HepG2 (cell line): Measurements from ENCODE around the gene PLPP3. TPM values are rescaled to one million over a fixed set of nuclear protein-coding genes. Genes with fewer than 3 reads are reported as not detected.

Source experiments
- BRD4 ChIP-seq: sonication (generic); formaldehyde crosslinking; IDR thresholded peaks from 2 replicates; pipeline ENCODE4 v1.4.0; 2020; ENCODE audit warnings: missing genetic modification reagents
- EP300 ChIP-seq, 3 experiments: sonication (generic) in 1 of 3; formaldehyde crosslinking in 1 of 3; IDR thresholded peaks; 2 replicates each; pipeline versions ENCODE4 v1.5.1 to v1.6.1; 2011 to 2020; ENCODE audit warnings: low read depth in 2 of 3, low read length in 2 of 3, borderline replicate concordance in 1 of 3, improper control_type of control experiment in 1 of 3, mild to moderate bottlenecking in 1 of 3, missing genetic modification reagents in 1 of 3, moderate library complexity in 1 of 3
- FOXA3 ChIP-seq: IDR thresholded peaks from 2 replicates; pipeline ENCODE4 v1.6.1; 2016; ENCODE audit warnings: missing genetic modification reagents, missing compliant biosample characterization
- JUN ChIP-seq: sonication (generic); formaldehyde crosslinking; IDR thresholded peaks from 2 replicates; pipeline ENCODE4 v1.4.0; 2020; ENCODE audit warnings: mild to moderate bottlenecking, missing genetic modification reagents
- MAZ ChIP-seq, 2 experiments: sonication (generic) in 1 of 2; formaldehyde crosslinking in 1 of 2; IDR thresholded peaks; 2 replicates each; pipeline versions ENCODE4 v1.5.0 to v1.6.1; 2012 to 2020; ENCODE audit warnings: low read depth in 2 of 2, mild to moderate bottlenecking in 2 of 2, borderline replicate concordance in 1 of 2, improper control_type of control experiment in 1 of 2, low read length in 1 of 2, missing genetic modification reagents in 1 of 2, moderate library complexity in 1 of 2
- MTA3 ChIP-seq: sonication (generic); formaldehyde crosslinking; IDR thresholded peaks from 2 replicates; pipeline ENCODE4 v1.4.0; 2020; ENCODE audit warnings: missing genetic modification reagents
- MZF1 ChIP-seq: sonication (generic); formaldehyde crosslinking; IDR thresholded peaks from 2 replicates; pipeline ENCODE4 v1.8.1; 2023; ENCODE audit warnings: mild to moderate bottlenecking, missing genetic modification reagents, borderline replicate concordance
- NBN ChIP-seq: fragments of 450-650 bp; conservative IDR thresholded peaks from 2 replicates; pipeline ENCODE4 v1.6.1; 2017
- NFKBIZ ChIP-seq: IDR thresholded peaks from 2 replicates; pipeline ENCODE4 v1.6.1; 2018; ENCODE audit warnings: missing genetic modification reagents, missing compliant biosample characterization
- NONO ChIP-seq, 2 experiments: fragments of 450-650 bp in 1 of 2; sonication (generic) in 1 of 2; formaldehyde crosslinking in 1 of 2; IDR thresholded peaks in 1 of 2; conservative IDR thresholded peaks in 1 of 2; 2 replicates each; pipeline versions ENCODE4 v1.6.1 to v1.8.0; 2017 to 2022; ENCODE audit warnings: mild to moderate bottlenecking in 1 of 2, missing genetic modification reagents in 1 of 2, moderate library complexity in 1 of 2
- PAX8 ChIP-seq: sonication (generic); formaldehyde crosslinking; IDR thresholded peaks from 2 replicates; pipeline ENCODE4 v1.8.0; 2022; ENCODE audit warnings: mild to moderate bottlenecking, missing genetic modification reagents, borderline replicate concordance
- RBAK ChIP-seq: sonication (generic); formaldehyde crosslinking; IDR thresholded peaks from 2 replicates; pipeline ENCODE4 v1.5.1; 2020; ENCODE audit warnings: mild to moderate bottlenecking, missing genetic modification reagents
- RBM22 ChIP-seq: fragments of 200-400 bp; formaldehyde crosslinking; optimal IDR thresholded peaks from 2 replicates; pipeline ENCODE3; 2017; ENCODE audit warnings: mild to moderate bottlenecking, low read length, moderate library complexity
- RELA ChIP-seq: sonication (generic); formaldehyde crosslinking; IDR thresholded peaks from 2 replicates; pipeline ENCODE4 v1.4.0; 2020; ENCODE audit warnings: missing genetic modification reagents
- SAP130 ChIP-seq: IDR thresholded peaks from 2 replicates; pipeline ENCODE4 v1.6.1; 2016; ENCODE audit warnings: low read depth
- STAT5B ChIP-seq: sonication (generic); formaldehyde crosslinking; IDR thresholded peaks from 2 replicates; pipeline ENCODE4 v1.4.0; 2020; ENCODE audit warnings: missing genetic modification reagents
- TAF15 ChIP-seq: fragments of 200-400 bp; formaldehyde crosslinking; IDR thresholded peaks from one replicate; pipeline ENCODE4 v1.6.1; 2018; ENCODE audit warnings: mild to moderate bottlenecking, low read depth, low read length; ENCODE audit not compliant: poor library complexity, severe bottlenecking
- YY1 ChIP-seq: IDR thresholded peaks from 2 replicates; pipeline ENCODE4 v1.6.1; 2011; ENCODE audit warnings: low read length, low read depth, moderate library complexity, mild to moderate bottlenecking; ENCODE audit not compliant: insufficient read depth, insufficient replicate concordance
- ZBTB42 ChIP-seq: sonication (generic); formaldehyde crosslinking; IDR thresholded peaks from 2 replicates; pipeline ENCODE4 v1.5.0; 2020; ENCODE audit warnings: mild to moderate bottlenecking, missing genetic modification reagents
- ZC3H13 ChIP-seq: sonication (generic); formaldehyde crosslinking; IDR thresholded peaks from 2 replicates; pipeline ENCODE4 v1.8.1; 2023; ENCODE audit warnings: mild to moderate bottlenecking, missing genetic modification reagents, moderate library complexity
- ZNF282 ChIP-seq: fragments of 450-650 bp; IDR thresholded peaks from 2 replicates; pipeline ENCODE4 v1.6.1; 2018; ENCODE audit not compliant: partially characterized antibody
- ZNF496 ChIP-seq: sonication (generic); formaldehyde crosslinking; IDR thresholded peaks from 2 replicates; pipeline ENCODE4 v1.8.1; 2023; ENCODE audit warnings: mild to moderate bottlenecking, moderate library complexity, missing genetic modification reagents; ENCODE audit not compliant: insufficient replicate concordance
- ZNF660 ChIP-seq: sonication (generic); formaldehyde crosslinking; IDR thresholded peaks from 2 replicates; pipeline ENCODE4 v1.5.1; 2020; ENCODE audit warnings: mild to moderate bottlenecking, low read depth, missing genetic modification reagents, borderline replicate concordance
- ZNF672 ChIP-seq: sonication (generic); formaldehyde crosslinking; IDR thresholded peaks from 2 replicates; pipeline ENCODE4 v1.8.1; 2022; ENCODE audit warnings: missing genetic modification reagents
- ZNF674 ChIP-seq: sonication (generic); formaldehyde crosslinking; IDR thresholded peaks from 2 replicates; pipeline ENCODE4 v1.5.0; 2020; ENCODE audit warnings: low read depth, mild to moderate bottlenecking, missing genetic modification reagents
- ZNF777 ChIP-seq: sonication (generic); formaldehyde crosslinking; IDR thresholded peaks from 2 replicates; pipeline ENCODE4 v1.4.0; 2020; ENCODE audit warnings: missing genetic modification reagents
- ZNF841 ChIP-seq: sonication (generic); formaldehyde crosslinking; IDR thresholded peaks from 2 replicates; pipeline ENCODE4 v1.8.1; 2023; ENCODE audit warnings: missing genetic modification reagents, borderline replicate concordance
- polyA plus RNA-seq, 8 experiments: library from polyadenylated mRNA; depleted of rRNA in 3 of 8; stranded (reverse) in 7 of 8; unstranded in 1 of 8; fragments of >200 nt; fragmentation: Illumina TruSeq in 4 of 8; extraction: Trizol in 4 of 8; gene quantifications; 2 replicates each; pipeline versions ENCODE4 v1.2.1 to v1.2.3, GENCODE V29; 2011 to 2016; ENCODE audit warnings: low read depth in 4 of 8, missing spikeins in 1 of 8, mixed read lengths in 1 of 8; ENCODE audit not compliant: insufficient read depth in 1 of 8
- total RNA-seq, 5 experiments: library from RNA; depleted of rRNA; stranded (reverse); fragments of >200 nt; fragmentation: Illumina TruSeq; extraction: Trizol; gene quantifications; 2 replicates each; pipeline ENCODE4 v1.2.3, GENCODE V29; 2016; ENCODE audit warnings: low read depth in 1 of 5
- TF ChIP-seq, protein P1 (sequence below): sonication (generic); formaldehyde crosslinking; IDR thresholded peaks from 2 replicates; pipeline ENCODE4 v1.8.1; 2023; ENCODE audit warnings: mild to moderate bottlenecking, missing genetic modification reagents, borderline replicate concordance
- TF ChIP-seq, protein P2 (sequence below): IDR thresholded peaks from 2 replicates; pipeline ENCODE4 v1.6.1; 2018; ENCODE audit warnings: missing genetic modification reagents

Gene PLPP3
- total and polyA plus RNA-seq, 2 of the 13 experiments (the other 11 are each of a cell fraction or from before 2014, with no cell fraction given): 49.7 to 65.8 TPM

DNA sequence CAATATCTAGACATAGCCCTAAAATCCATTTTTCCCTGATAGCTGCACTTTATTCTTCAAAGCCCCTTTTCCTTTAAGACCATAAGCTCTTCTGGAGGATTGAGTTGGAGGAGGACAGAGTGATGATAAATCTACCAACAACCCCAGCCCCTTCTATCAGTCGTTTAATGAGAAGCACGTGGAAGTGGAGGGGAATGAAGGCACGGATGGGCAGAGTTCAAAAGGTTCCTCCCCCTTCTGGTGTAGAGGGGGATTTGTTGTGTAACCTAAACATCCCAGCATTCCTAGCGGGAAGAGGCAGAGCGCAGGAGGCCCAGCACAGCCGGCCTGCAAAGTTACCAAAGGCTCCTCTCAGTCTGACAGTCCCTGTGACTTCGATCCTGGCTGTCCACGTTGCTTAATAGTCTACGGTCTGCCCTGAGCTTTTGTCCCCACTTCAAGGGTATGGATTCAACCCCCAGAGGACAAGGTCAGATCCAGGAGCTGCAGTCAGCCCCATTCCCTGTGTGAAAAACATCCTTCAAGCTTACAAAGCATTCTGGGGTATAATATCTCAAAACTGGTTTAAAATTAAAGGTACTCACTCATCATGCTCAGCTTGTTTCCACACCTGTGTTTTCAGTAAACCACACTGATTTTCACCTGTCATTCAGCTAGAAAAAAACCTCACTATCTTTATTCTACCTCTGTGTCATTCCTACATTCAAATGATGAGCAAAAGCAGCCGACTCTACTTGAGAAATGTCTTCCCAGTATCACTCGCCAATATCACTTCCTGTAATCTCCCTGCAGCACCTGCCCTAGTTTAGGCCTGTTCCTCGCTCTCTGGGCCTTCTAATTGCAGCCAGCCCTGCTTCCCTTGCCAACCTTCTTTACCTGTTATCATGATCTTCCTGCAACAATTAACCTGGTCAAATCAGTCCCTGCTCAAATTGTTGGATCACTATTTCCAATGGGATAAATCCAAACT is 117.9 kb downstream of the PLPP3 start (continued):
- TF ChIP-seq, protein P1, sequence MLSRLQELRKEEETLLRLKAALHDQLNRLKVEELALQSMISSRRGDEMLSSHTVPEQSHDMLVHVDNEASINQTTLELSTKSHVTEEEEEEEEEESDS: peak; percentile 39; the same call in 1 of the 2 replicates
- TF ChIP-seq ZNF672 (CRISPR knock-in tag) (no peak), ZC3H13 (CRISPR knock-in tag) (0 out of 2 replicates have a peak, but pooled peaks have one; percentile 38), ZNF660 (CRISPR knock-in tag) (no peak), RELA (CRISPR knock-in tag) (no peak), ZBTB42 (CRISPR knock-in tag) (peak; percentile 46; the same call in 1 of the 2 replicates), FOXA3 (CRISPR knock-in tag) (peak; percentile 87), STAT5B (CRISPR knock-in tag) (no peak), NFKBIZ (no peak), YY1 (peak; percentile 65), ZNF282 (no peak), MZF1 (no peak), NBN (no peak), TAF15 (no peak), RBAK (CRISPR knock-in tag) (peak; percentile 13; the same call in 1 of the 2 replicates), PAX8 (CRISPR knock-in tag) (no peak), NONO (IDR thresholded peaks at IDR 0.05) (no peak), NONO (CRISPR knock-in tag; conservative IDR thresholded peaks at IDR 0.05) (peak; percentile 85), MTA3 (CRISPR knock-in tag) (no peak), ZNF496 (CRISPR knock-in tag) (no peak), JUN (CRISPR knock-in tag) (no peak; the same call in 1 of the 2 replicates), BRD4 (peak; percentile 18; the same call in 1 of the 2 replicates), EP300 (IDR thresholded peaks at IDR 0.05; ENCODE audit: low read depth in 2 of 2, low read length in 2 of 2) (peak; percentile 60 to 94; a peak in 3 of 4 replicates), EP300 (CRISPR knock-in tag; IDR thresholded peaks at IDR 0.05; ENCODE audit: borderline replicate concordance) (peak; percentile 78), MAZ (IDR thresholded peaks at IDR 0.05; ENCODE audit: borderline replicate concordance, low read depth, low read length) (no peak), MAZ (CRISPR knock-in tag; IDR thresholded peaks at IDR 0.05; ENCODE audit: low read depth) (peak; percentile 81), ZNF841 (CRISPR knock-in tag) (no peak), RBM22 (no peak), SAP130 (CRISPR knock-in tag) (peak; percentile 86), ZNF674 (no peak), ZNF777 (CRISPR knock-in tag) (no peak)
- TF ChIP-seq, protein P2, sequence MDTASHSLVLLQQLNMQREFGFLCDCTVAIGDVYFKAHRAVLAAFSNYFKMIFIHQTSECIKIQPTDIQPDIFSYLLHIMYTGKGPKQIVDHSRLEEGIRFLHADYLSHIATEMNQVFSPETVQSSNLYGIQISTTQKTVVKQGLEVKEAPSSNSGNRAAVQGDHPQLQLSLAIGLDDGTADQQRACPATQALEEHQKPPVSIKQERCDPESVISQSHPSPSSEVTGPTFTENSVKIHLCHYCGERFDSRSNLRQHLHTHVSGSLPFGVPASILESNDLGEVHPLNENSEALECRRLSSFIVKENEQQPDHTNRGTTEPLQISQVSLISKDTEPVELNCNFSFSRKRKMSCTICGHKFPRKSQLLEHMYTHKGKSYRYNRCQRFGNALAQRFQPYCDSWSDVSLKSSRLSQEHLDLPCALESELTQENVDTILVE (CRISPR knock-in tag): peak; percentile 51; the same call in 1 of the 2 replicates
